DOHH2 (cell line): ENCODE results near the gene LRRC7.

ENCODE experiments used
- H3F3A ChIP-seq: fragments of 200-600 bp; sonication (generic), shearing (Covaris generic); 2 replicates; pipeline ENCODE4 v1.6.0; 2016; ENCODE audit warnings: antibody characterized with exemption, mild to moderate bottlenecking; ENCODE audit not compliant: control insufficient read depth, insufficient read depth
- H3K27ac ChIP-seq: fragments of 200-600 bp; sonication (generic); 2 replicates; pipeline ENCODE4 v1.5.1; 2014; ENCODE audit warnings: low read depth, mild to moderate bottlenecking, low read length, moderate library complexity
- H3K27me3 ChIP-seq: fragments of 200-600 bp; sonication (generic); 2 replicates; pipeline ENCODE4 v1.6.1; 2014; ENCODE audit warnings: mild to moderate bottlenecking, low read length, mixed read lengths; ENCODE audit not compliant: control insufficient read depth
- H3K36me3 ChIP-seq: fragments of 200-600 bp; sonication (generic); 2 replicates; pipeline ENCODE4 v1.6.1; 2014; ENCODE audit warnings: mild to moderate bottlenecking, low read length, moderate library complexity, mixed read lengths; ENCODE audit not compliant: control insufficient read depth
- H3K4me1 ChIP-seq: fragments of 200-600 bp; sonication (generic); 2 replicates; pipeline ENCODE4 v1.6.1; 2014; ENCODE audit warnings: mild to moderate bottlenecking, low read length, mixed read lengths; ENCODE audit not compliant: control insufficient read depth
- H3K4me2 ChIP-seq: fragments of 200-600 bp; sonication (generic); 2 replicates; pipeline ENCODE4 v1.6.0; 2014; ENCODE audit warnings: mild to moderate bottlenecking, low read length, moderate library complexity
- H3K4me3 ChIP-seq: fragments of 200-600 bp; sonication (generic); 2 replicates; pipeline ENCODE4 v1.5.1; 2014; ENCODE audit warnings: mild to moderate bottlenecking, low read length, mixed read lengths
- H3K79me2 ChIP-seq: fragments of 200-600 bp; sonication (generic); 2 replicates; pipeline ENCODE4 v1.6.1; 2014; ENCODE audit warnings: mild to moderate bottlenecking, low read length, mixed read lengths; ENCODE audit not compliant: control insufficient read depth
- H3K9me2 ChIP-seq: fragments of 200-600 bp; sonication (generic); replicated peaks from 2 replicates; pipeline ENCODE4 v1.6.1; 2014; ENCODE audit warnings: mild to moderate bottlenecking, low read length, mixed read lengths; ENCODE audit not compliant: control insufficient read depth
- H3K9me3 ChIP-seq: fragments of 200-600 bp; sonication (generic); 2 replicates; pipeline ENCODE4 v1.6.1; 2014; ENCODE audit warnings: antibody characterized with exemption, low read length, mixed read lengths; ENCODE audit not compliant: control insufficient read depth, insufficient read depth
- H4K20me1 ChIP-seq: fragments of 200-600 bp; sonication (generic); 2 replicates; pipeline ENCODE4 v1.6.0; 2014; ENCODE audit warnings: low read depth, mild to moderate bottlenecking, antibody characterized with exemption, low read length, moderate library complexity; ENCODE audit not compliant: control insufficient read depth, insufficient read depth
- CTCF ChIP-seq: fragments of 200-600 bp; sonication (generic); IDR thresholded peaks from one replicate; pipeline ENCODE4 v1.5.1; 2014; ENCODE audit warnings: antibody characterized with exemption, mild to moderate bottlenecking, low read depth, low read length; ENCODE audit not compliant: poor library complexity, severe bottlenecking
- EZH2phosphoT487 ChIP-seq: fragments of 200-600 bp; sonication (generic); IDR thresholded peaks from 2 replicates; pipeline ENCODE4 v1.6.1; 2017; ENCODE audit warnings: borderline replicate concordance, mild to moderate bottlenecking, antibody characterized with exemption, low read length, moderate library complexity, mixed read lengths

LRRC7 gene

DNA sequence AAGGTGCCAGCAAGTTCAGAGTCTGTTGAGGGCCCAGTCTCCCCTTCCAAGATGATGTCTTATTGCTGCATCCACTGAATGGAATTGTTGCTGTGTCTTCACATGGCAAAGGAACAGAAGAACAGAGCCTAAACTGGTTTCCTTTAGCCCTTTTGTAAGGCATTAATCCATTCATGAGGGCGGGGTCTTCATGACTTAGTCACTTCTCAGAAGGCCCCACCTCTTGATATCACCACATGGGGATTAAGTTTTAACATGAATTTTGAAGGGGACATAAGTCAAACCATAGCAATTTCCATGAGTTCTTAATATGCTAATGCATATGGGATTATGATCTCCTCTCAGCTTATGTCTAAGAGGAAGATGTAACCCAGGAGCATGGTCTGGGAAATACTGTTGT lies 182.9 kb downstream of the LRRC7 start:
- Histone ChIP-seq H3K4me3 (no peak overlapping the region), H3K9me3 (no peaks in the 10 kb centered on the region), H3K36me3 (no peaks in the 10 kb centered on the region), H3K27ac (no peak overlapping the region), H3F3A (no peaks in the 10 kb centered on the region), H3K79me2 (no peaks in the 10 kb centered on the region), H3K4me1 (peaks cover 4% of the 10 kb centered on the region; the same call in 1 of the 2 replicates), H3K4me2 (no peak overlapping the region), H4K20me1 (no peaks in the 10 kb centered on the region), H3K27me3 (no peaks in the 10 kb centered on the region), H3K9me2 (no peaks in the 10 kb centered on the region; the same call in 1 of the 2 replicates)
- no peak for TF ChIP-seq CTCF
- no peak for TF ChIP-seq EZH2phosphoT487

- Histone ChIP-seq H3K4me3 (no peak overlapping the region), H3K36me3 (no peaks in the 10 kb centered on the region), H3K9me2 (no peaks in the 10 kb centered on the region; the same call in 1 of the 2 replicates), H4K20me1 (no peaks in the 10 kb centered on the region), H3K4me2 (no peak overlapping the region), H3K4me1 (peaks cover 4% of the 10 kb centered on the region; the same call in 1 of the 2 replicates), H3K27ac (no peak overlapping the region), H3K79me2 (no peaks in the 10 kb centered on the region), H3F3A (no peaks in the 10 kb centered on the region), H3K9me3 (no peaks in the 10 kb centered on the region), H3K27me3 (no peaks in the 10 kb centered on the region)
- TF ChIP-seq EZH2phosphoT487, result no peak
Measured at GRCh38 chr1:69752831-69753230, 185.1 kb downstream of the LRRC7 start.

- H3K4me1 ChIP-seq, result peaks cover 4% of the 10 kb centered on the region; the same call in 1 of the 2 replicates
- no peak overlapping the region for H3K27ac ChIP-seq
- TF ChIP-seq EZH2phosphoT487 (no peak), CTCF (no peak)
- H3K9me2 ChIP-seq, result no peaks in the 10 kb centered on the region
- no peaks in the 10 kb centered on the region for H3K27me3 ChIP-seq
- H3K36me3 ChIP-seq, result no peaks in the 10 kb centered on the region
- no peaks in the 10 kb centered on the region for H3K9me3 ChIP-seq
- H3K4me2 ChIP-seq, result no peak overlapping the region
- no peak overlapping the region for H3K4me3 ChIP-seq
- no peaks in the 10 kb centered on the region for H3K79me2 ChIP-seq
- H4K20me1 ChIP-seq, result no peaks in the 10 kb centered on the region
- H3F3A ChIP-seq, result no peaks in the 10 kb centered on the region
Measured at GRCh38 chr1:69754521-69754920, 186.8 kb downstream of the LRRC7 start.

DNA sequence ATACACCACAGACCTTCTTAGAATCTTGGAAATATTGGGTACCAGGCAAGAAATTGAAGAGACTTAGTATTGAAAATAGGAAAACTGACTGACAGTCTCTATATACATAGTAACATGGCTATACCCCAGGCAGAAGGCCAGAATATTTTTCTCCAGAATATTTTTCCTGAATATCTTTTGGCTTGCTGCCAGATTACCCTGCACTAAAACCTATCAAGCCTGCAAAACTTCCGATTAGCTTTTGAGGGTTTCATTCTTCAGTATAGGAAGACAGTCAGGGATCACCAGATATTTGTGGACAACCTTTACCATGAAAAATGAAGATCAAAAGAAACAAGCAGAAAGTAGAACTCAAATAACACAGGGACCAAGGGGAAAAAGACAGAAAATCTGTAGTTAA lies 187.9 kb downstream of the LRRC7 start:
- H3K4me1 ChIP-seq, result peaks cover 4% of the 10 kb centered on the region; the same call in 1 of the 2 replicates
- H3K9me3 ChIP-seq, result no peaks in the 10 kb centered on the region
- no peak overlapping the region for H3K4me3 ChIP-seq

More for the DNA sequence above, 187.9 kb downstream of the LRRC7 start:
- TF ChIP-seq CTCF (no peak), EZH2phosphoT487 (no peak)
- Histone ChIP-seq H3K79me2 (no peaks in the 10 kb centered on the region), H3K4me2 (no peak overlapping the region), H3F3A (no peaks in the 10 kb centered on the region), H3K27ac (no peak overlapping the region), H4K20me1 (no peaks in the 10 kb centered on the region), H3K9me2 (no peaks in the 10 kb centered on the region), H3K27me3 (no peaks in the 10 kb centered on the region), H3K36me3 (no peaks in the 10 kb centered on the region)
